CD4-positive, alpha-beta T cell treated with Interleukin-4 for 4 hours (primary cell): Measurements from ENCODE around the gene OBI1.

Source experiments
- DNase-seq: peaks from one replicate; pipeline ENCODE4 v3.0.0-alpha.2; 2020

OBI1 gene

DNA sequence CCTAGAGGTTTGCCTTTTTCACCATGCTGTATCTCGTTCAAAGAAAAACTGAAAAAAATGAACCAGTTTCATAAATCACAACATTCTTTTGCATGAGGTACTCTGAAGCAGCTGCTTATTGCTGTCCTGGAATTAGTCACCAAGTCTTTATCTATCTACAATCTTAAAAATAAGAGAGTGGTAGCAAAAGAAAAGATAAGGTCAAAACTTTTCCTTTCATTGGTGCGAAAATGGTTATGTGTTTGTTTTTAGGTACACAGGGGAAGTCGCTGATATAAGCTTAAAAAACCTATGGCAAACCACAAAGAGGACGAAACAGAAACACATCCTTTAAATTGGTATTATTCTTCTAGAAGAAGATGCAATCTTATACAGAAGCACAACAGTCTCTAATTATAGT lies 20.7 kb downstream of the OBI1 start:
- no peak for DNase-seq

DNA sequence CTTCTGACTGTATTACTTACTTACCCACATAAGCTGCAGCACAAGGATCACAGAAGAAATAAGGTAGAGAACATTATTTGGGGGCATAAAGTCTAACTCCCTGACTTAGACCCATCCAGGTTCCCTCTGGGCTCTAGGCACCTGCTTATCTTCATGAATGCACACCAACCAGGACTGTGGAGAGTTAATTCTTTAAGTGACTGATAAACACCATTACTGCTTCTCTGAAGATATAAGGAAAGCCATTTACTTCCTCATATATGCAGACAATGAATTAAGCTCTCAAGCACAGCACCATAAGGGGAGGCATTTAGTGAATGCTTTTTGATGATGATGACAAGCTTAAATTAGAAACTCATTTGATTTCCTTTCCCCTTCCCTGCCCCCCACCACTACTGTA lies 22.5 kb downstream of the OBI1 start:
- no peak for DNase-seq

DNA sequence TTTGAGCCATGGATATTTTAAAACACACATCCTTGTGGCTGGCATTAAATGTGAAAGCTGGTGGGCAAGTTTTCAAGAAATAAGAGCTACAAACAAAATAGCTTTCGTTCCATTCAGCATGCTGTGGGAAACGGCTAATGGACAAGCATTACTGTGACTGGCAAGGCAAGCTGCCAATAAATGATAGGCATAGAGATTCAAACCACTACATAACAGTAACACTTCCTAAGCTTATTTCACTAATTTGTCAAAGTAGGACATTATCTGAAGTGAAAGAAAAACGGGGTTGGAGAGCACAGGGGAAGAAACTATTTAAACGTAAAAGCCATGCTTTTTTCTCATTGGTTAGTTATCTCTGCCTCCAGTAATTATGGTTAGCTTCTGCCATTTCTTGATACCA lies 26.0 kb downstream of the OBI1 start:
- DNase-seq, result no peak

DNA sequence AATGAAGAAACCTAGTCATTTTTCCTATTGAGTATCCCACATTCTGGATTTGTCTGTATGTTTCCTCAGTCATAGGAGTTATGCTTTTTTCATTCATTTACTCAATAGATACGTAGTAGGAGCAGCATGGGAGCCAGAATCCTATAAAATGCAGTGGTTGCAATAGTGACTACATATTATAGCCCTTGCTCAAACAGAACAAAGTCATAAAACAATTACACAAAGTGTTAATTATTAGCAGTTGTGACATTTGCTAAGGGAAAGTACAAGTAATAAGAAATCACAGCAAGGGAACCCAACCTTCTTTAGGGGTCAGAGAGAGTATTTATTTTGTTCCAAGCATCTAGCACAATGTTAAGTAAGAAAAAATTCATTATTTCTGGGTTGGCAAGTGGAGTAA lies 27.9 kb downstream of the OBI1 start:
- no peak for DNase-seq

DNA sequence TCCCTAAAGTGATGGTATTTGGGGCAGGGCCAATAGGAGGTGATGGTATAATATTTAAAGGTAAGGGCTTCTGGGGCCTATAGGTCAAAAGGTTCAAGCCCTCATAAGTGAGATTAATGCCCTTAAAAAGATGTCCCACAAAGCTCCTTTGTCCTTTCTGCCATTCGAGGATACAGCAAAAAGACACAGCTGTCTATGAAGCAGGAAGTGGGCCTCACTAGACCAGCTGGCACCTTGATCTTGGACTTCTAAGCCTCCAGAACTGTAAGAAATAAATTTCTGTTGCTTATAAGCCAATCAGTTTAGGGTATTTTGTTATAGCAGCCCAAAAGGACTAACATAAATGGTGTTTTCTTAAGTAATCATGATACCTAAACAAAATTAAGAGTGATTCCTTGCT lies 28.4 kb downstream of the OBI1 start:
- DNase-seq, result no peak

DNA sequence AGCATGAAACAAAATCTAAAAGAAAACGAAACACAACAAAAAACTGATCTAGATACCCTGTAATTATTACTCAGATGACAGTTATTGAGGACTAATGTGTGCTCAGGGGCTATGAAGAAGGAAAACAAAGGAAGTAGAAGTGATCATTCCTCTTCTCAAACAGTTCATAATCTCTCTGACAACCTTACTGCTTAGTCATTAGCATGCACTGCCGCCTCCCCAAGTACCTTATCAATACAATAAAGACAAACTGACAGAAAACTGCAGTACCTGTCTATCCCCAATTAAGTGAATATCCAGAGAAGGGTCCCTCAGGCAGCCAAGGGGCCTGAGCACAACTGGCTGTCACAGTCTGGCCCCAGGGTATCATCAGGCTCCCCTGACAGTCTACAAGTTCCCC lies 33.6 kb downstream of the OBI1 start:
- DNase-seq, result no peak

DNA sequence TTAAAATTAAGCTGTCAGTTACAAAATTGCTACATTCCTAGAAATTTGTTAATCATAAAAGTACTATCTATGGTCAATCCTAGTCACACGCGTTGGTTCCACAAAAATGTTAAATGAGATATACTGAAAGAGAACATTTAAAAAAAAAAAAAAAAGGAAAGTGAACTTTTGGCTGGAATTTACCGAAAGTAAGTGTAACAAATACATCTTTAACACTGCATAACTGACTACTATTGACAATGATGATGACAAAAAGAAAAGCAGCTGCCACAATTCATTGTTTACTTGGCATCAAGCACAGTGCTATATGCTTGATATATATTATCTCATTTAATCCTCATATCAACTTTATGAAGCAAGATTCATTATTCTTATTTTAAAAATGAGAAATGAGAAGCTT lies 35.8 kb downstream of the OBI1 start:
- no peak for DNase-seq

DNA sequence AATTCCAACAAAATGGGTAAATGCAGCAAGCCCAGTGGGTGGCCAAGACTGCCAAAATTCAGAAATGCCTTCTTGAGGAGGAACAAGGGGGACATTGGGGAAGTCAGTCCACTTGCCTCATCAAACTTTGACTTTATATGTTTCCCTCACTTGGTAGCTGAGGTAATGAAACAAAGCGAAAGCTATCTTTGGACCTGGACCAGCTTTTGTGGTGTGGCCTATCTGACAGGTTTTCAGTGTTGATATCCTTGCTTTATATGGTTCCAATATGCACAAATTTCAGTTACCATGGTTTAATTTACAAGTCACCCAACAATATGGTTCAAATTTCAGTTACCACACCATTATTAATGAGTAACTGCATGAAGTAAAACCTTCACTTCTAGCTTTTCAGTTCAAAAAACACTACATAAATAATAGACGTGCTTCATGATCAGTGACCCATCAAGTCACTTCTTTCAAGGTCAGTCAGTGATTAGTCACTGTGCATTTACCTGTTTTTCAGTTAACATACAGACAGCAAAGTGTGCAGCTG lies 38.0 kb downstream of the OBI1 start:
- DNase-seq, result no peak

DNA sequence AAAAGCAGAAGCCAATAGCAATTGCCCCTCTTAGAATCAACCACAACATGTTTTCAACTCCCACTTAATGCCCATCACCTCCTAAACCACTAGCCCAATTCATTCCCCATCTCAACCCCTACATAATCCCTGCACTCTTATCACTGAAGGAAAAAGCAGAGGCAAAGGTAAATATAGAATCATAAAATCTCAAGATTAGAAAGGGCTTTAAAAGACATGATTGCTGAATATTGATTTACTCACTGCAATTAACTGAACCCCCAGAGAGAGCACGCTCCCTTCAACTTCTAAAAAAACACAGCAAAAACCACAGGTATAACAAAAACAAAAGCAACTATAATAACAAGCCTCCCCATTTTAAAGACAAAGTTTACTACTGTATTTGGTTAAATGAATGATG lies 40.5 kb downstream of the OBI1 start:
- DNase-seq, result no peak

DNA sequence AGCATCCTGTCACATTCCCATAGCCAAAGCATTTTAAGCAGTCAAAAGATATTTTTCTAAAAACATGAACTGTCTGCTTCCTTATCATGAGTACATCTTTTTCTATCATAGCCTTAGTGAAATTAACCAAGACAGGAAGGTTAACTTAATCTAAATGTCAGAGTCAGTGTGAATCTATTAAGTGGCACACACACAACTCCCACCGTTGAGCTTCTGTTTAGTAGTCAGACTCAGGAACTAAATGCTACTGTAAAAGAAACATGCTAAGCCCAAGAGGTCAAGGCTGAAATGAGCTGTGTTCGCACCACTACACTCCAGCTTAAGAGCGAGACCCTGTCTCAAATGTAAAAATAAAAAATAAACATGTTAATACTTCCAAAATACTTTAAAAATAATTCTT lies 47.9 kb downstream of the OBI1 start:
- DNase-seq, result no peak

DNA sequence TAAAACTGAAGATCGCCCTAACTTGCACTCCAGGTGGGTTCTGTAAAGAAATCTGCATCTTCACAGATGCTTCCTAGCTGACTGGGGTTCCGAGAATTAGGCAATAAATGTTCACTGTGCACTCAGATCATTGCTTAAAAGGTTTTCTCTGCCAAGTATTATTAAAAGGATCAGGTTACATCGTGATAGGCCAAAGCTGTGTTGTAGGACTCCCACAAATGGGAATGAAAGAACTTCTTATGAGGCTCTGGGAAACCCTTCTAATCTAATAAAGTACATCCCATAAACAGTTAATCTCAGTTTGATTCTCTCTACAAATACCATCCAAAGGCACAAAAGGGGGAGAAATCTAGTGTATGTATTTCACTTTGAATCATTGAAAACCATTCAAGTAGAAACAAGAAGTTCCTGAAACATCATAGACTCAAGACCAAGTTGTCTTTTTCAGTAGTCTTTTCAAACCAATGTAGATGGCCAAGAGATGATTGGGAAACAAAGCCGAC lies 48.5 kb downstream of the OBI1 start:
- no peak for DNase-seq

DNA sequence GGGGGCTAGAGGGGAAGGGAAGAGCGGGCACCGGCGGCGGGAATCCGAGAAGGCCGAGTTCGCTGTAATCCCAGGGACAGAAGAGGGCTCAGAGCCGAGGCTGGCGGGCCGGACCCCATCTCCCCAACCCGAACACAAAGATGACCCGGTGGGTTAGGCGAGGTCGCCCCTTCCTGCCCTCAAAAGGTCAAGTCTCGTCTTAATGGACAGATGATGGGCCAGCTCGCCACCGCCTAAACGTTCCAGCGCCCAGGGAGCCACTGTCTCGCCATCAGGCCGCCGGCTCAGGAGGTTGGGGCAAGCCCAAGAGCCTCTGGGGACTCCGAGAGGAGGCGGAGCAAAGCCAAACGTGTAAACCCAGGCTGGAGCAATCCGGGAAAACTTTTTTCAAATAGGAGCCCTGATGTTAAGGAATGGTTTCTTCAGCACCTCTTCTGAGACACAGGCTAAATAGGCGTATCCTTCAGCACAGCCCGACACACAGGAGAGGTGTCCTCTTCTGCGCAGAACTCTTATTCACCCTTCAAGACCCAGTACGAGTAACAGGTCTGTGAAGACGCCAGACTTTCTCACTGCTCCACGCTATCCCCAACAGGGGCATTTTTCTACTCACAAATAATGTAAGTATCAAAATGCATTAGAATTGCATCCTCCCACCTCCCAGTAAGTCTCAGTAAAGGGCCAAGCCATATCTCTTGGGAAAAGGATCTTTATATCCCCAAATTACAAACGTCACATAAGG lies 49.3 kb downstream of the OBI1 start:
- no peak for DNase-seq

DNA sequence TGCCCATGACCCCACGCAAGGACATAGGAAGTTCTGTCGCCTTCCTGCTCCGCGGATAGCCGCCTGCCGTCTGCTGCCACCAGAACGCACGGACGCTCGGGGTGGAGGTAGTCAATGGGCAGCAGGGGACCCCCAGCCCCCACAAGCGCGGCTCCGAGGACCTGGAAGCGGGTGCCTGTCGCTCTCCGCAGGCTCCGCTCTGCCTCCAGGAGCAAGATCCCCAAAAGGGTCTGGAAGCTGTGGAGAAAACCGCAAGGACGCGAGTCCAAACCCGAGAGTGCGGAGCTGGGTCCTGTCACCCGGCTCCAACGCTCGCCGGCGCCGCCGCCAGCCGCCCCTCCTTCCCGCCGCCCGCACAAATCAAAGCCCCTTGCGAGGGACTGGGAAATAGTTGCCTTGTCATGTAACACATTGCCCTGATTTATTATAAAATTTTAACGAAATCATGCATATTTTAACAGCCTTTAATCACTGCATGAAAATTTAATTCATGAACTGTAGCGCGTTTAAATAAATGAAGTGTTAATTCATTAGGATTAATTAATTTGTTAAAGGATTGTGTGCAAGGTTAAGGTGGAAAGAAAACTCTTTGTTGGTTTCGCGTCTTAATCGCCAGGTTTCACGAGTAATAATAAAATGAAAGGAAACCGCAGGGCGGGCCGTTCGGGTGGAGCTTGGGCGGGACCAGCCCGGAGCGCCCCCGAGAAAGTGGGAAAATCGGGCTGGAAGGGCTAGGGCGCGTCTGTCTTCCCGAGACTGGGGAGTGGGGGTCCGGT lies 50.1 kb downstream of the OBI1 start:
- DNase-seq, result no peak

DNA sequence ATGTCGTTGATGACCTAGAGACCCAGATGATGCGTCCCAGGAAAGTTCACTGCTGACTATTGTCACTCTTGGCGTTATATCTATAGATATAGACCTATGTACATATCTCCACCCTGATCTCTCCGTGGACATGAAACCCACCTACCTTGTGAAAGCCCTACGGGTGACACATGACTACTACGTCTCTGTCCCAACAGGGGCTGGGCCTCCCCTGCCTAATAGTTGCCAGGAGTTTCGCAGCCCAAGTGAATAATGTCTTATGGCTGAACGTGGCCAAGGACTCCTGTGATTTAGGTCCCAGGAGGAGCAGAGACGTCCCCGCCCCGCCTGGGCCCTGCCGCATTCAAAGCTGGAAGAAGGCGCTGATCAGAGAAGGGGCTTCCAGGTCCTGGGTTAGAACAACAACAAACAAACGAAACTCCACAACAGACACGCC lies 50.7 kb downstream of the OBI1 start:
- DNase-seq, result no peak

DNA sequence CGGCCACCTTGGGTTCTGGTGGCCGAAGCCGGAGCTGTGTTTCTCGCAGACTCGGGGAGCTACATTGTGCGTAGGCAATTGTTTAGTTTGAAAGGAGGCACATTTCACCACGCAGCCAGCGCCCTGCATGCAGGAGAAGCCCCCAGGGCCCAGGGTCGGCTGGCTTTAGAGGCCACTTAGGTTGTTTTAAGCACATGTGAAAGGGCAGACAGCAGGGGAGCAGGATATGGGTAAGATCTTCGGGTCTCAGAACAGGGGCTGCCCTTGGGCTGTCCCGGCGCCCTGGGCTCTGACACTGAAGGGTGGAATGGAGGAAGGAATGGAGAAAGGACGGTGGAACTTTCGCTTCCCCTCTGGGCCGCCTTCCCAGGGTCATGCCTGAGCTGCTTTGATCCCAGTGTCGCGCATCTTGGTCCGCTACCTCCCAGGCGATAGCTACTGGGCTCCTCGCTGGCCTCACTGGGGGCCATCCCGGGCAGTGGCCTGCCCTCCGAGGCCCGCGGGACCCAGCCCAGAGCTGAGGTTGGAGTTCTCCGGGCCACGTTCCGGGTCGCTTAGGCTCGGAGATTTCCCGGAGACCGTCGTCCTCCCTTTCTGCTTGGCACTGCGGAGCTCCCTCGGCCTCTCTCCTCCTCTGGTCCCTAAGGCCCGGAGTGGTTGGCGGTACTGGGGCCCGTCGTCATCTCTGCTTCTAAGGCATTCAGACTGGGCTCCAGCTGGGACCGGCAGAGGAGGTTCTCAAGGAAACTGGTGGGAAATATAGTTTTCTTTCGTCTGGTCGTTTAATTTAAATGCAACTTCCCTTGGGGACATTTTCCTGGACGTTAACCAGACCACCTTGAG lies 51.3 kb downstream of the OBI1 start:
- DNase-seq, result no peak

DNA sequence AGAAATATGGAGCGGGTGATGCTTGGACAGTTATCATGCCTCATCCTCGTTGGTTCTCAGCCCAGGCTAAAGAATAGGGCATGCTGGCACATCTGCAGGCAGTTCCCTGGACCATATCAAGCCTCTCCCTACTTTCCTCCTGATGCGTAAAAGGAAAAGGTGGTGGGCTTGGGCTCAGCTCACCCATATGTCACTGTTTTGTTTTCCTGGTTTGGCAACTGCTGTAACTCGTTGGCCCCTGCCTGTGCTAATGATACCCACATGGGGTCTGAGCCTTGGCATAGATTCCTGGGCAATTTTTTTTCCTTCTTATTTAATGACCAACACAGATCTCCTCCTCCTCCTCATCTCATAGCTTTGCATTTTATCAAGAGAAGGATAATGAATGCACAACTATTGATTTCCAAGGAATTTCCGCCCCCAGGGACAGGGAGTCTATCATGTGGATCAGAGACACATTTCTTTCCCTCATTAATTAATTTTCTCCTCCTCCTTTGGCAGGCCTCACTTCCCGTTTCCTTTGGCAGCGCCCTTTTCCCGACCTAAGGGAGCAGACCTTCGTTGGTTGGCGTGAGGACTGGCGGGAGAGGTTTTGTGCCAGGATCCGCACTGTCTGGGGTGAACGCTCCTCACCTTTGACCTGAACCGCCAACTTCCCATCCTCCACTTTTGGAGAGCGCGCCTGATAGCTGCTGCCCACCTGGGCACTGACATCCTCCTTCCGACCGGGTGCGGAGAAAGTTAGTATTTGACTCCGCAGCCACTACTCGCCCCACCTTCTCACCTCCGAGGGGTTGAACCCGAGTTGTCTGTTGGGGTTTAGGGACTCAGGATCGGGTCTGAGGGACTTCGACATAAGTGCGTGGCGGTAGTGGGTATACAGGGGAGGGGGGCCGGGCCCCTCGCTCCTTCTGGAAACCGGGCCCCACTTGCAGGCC lies 52.2 kb downstream of the OBI1 start:
- no peak for DNase-seq

DNA sequence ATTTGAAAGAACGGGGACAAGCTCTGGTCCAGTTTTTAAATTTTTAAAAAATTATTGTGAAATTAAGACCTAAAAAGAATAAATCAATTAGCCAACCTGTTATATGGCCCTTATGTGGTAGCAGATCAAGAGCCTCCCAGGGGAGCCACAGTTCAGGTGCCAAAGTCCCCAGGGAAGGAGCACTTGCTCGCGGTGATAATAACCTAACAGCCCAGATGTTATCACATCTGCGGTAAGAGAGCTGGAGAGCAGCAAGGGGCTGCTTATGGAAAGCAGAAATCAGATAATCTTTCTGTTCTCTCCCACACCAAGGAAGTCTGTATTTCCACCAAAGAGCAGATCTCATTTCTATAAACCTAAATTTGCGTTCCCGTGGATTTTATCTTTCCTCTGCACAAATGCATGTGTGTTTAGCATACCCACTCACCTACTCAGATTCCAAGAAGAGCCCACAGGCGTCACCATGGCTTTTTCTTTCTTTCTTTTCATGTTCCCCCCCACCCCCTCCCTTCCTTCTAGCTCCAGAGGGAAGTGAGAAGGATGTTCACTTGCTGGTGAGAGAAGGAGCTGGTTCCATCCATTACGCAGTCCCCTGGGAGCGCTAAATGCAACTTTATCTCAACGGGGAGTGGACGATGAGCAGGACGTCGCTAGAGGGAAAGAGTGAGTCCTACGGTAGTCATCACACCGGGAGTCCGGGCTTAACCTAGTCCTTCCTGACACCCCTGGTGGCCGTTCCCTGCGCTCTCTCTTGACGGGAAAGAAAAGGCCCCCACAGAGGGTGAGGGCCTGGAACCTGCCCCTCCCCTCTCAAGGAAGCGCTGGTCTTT lies 54.0 kb downstream of the OBI1 start:
- no peak for DNase-seq

DNA sequence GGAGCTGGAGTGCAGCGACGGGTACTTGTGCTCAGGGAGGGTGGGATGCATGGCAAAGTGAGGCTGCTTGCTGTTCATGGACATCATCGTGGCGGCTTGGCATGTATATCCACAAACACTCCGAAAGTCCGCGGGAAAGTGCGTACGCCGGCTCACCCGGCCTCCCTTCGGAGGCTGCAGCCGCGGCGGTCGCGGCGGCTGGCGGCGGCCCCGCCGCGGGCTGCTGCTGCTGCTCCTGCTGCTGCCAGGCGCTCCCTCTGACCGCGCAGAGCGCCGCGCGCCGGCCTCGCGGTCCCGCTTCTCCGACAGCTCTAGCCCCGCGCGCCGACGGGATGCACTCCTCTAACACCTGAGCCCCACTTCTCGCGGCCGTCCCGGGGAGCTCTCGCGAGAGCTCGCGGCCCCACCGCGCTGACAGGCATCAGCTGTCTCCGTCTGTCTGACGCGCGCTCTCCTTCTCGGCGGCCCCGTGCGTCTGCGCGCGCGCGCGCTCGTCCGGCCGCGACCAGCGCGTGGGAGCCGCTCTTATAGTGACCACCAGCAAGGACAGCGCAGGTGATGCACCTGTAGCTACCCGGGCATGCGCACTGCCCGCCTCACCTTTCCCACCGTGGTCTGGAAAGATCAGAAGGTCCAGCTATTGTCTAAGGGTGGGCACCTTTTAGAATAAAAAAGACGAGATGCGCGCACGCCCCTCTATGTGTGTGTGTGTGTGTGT lies 55.6 kb downstream of the OBI1 start, which contains the start of gene POU4F1:
Gene POU4F1, minus strand, starts transcription at position 313 of the 718 bp plus-strand sequence. Its CDS starts 226 bp downstream, at position 87.
- peak; percentile 40 for DNase-seq

DNA sequence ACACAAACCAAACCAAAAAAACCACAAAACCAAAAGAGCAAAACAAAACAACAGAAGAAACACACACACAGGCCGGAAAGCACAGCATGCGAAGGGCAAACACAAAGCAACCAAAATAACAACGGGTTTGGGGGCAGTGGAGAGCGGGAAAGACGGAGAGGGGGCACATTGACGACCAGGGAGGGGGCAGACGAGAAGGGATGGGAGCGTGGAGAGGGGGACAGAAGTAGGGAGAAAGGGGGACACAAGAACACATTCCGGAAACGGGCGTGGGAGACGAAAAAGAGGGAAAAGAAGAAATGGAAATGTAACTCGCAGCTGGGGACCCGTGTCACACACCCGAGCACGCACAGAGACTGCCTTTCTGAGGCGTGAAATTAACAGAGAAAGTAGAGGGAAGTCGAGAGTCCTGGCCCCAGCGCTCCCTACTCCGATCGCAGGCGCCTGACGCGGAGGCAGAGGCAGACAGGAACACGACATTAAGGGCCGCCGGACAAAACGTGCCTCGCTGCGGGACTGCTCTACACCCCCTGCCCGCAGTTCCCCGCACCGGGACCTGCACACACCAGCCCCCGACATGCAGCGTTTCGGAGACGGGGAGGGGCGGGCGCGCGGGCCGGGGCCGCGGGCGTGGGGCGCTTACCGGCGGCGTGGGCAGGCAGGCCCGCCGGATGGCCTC lies 56.3 kb downstream of the OBI1 start:
- no peak for DNase-seq
